Endothelial cell (in vitro differentiated cells): Measurements from ENCODE around the gene PHF10. TPM values are rescaled to one million over a fixed set of nuclear protein-coding genes. Genes with fewer than 3 reads are reported as not detected.

Source experiments
- DNase-seq: peaks from one replicate; pipeline ENCODE4 v3.0.0; 2021; ENCODE audit warnings: low spot score
- H3K27ac Mint-ChIP-seq: one replicate; pipeline ENCODE4 v1.8.0; 2021; ENCODE audit warnings: mixed read lengths, inconsistent platforms; ENCODE audit not compliant: unreplicated experiment
- H3K27me3 Mint-ChIP-seq: one replicate; pipeline ENCODE4 v1.8.0; 2021; ENCODE audit warnings: mild to moderate bottlenecking, moderate library complexity, mixed read lengths, inconsistent platforms; ENCODE audit not compliant: unreplicated experiment
- H3K36me3 Mint-ChIP-seq: one replicate; pipeline ENCODE4 v1.8.0; 2021; ENCODE audit warnings: mild to moderate bottlenecking, low read depth, mixed read lengths, inconsistent platforms; ENCODE audit not compliant: unreplicated experiment
- H3K4me1 Mint-ChIP-seq: one replicate; pipeline ENCODE4 v1.8.0; 2021; ENCODE audit warnings: mild to moderate bottlenecking, mixed read lengths, inconsistent platforms; ENCODE audit not compliant: unreplicated experiment
- H3K4me3 Mint-ChIP-seq: one replicate; pipeline ENCODE4 v1.8.0; 2021; ENCODE audit warnings: mild to moderate bottlenecking, mixed read lengths, inconsistent platforms; ENCODE audit not compliant: unreplicated experiment
- H3K9me3 Mint-ChIP-seq: one replicate; pipeline ENCODE4 v1.8.0; 2021; ENCODE audit warnings: mixed read lengths, inconsistent platforms; ENCODE audit not compliant: unreplicated experiment
- total RNA-seq: library from RNA; stranded (reverse); fragmentation: NEBNext Ultra II Directional; extraction: Animal tissue kit (Norgen Biotek cat#: 25700); gene quantifications from one replicate; pipeline ENCODE4 v1.2.1, GENCODE V29; 2021; ENCODE audit not compliant: unreplicated experiment
- TF ChIP-seq, protein P1 (sequence below): fragments of 200-600 bp; sonication (generic); IDR thresholded peaks from one replicate; pipeline ENCODE4 v1.5.0; 2021; ENCODE audit warnings: antibody characterized with exemption; ENCODE audit not compliant: unreplicated experiment

The PHF10 gene
- total RNA-seq, 1 donor from 2014 or later, result 33.6 TPM

DNA sequence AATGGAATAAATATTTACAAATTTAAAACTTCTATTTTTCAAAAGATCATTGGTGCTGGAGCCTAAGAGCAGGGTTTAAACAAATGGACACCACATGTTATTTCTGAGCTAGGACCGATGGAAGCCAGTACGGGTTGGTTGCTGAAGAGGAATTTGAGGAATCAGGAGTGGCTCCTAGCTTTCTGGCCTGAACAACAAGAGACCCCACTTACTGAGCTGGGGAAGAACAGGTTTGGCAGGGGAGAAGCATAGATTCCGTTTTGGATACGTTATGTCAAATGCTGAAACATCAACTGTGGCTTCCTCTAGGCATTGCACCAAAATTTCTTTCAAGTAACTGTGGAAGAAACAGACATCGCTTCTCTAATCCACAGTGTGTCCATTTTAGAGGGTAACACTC lies 29.2 kb downstream of the PHF10 start:
- peaks cover 34% of the 10 kb centered on the region for H3K36me3 Mint-ChIP-seq
- H3K9me3 Mint-ChIP-seq, result no peaks in the 10 kb centered on the region
- H3K4me1 Mint-ChIP-seq, result peaks cover 23% of the 10 kb centered on the region
- DNase-seq, result no peak
- peaks cover 11% of the 10 kb centered on the region for H3K27me3 Mint-ChIP-seq
- no peak overlapping the region for H3K4me3 Mint-ChIP-seq
- no peak overlapping the region for H3K27ac Mint-ChIP-seq
- TF ChIP-seq, protein P1, sequence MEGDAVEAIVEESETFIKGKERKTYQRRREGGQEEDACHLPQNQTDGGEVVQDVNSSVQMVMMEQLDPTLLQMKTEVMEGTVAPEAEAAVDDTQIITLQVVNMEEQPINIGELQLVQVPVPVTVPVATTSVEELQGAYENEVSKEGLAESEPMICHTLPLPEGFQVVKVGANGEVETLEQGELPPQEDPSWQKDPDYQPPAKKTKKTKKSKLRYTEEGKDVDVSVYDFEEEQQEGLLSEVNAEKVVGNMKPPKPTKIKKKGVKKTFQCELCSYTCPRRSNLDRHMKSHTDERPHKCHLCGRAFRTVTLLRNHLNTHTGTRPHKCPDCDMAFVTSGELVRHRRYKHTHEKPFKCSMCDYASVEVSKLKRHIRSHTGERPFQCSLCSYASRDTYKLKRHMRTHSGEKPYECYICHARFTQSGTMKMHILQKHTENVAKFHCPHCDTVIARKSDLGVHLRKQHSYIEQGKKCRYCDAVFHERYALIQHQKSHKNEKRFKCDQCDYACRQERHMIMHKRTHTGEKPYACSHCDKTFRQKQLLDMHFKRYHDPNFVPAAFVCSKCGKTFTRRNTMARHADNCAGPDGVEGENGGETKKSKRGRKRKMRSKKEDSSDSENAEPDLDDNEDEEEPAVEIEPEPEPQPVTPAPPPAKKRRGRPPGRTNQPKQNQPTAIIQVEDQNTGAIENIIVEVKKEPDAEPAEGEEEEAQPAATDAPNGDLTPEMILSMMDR, result no peak

DNA sequence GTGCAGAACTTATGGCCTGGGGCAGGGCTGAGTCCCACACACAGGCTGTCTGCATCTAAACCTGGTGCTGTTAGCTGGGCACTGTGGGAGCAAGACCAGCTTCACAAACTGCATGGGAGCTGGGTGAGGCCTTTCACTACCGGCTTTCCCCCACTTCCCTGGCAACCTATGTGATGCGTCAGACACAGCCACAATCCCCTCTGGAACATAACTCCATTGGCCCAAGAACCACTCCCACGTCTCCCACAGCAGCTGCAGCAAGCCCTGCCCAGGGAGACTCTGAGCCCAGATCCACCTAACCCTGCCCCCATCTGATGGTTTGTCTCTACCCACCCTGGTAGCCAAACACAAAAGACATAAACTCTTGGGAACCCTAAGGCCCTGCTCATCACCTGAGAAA lies 31.8 kb downstream of the PHF10 start:
- peaks cover 28% of the 10 kb centered on the region for H3K36me3 Mint-ChIP-seq
- peaks cover 2% of the 10 kb centered on the region for H3K27me3 Mint-ChIP-seq
- no peak overlapping the region for H3K4me3 Mint-ChIP-seq
- DNase-seq, result no peak
- no peaks in the 10 kb centered on the region for H3K9me3 Mint-ChIP-seq
- H3K27ac Mint-ChIP-seq, result no peak overlapping the region
- TF ChIP-seq, protein P1, result no peak
- H3K4me1 Mint-ChIP-seq, result peaks cover 3% of the 10 kb centered on the region

DNA sequence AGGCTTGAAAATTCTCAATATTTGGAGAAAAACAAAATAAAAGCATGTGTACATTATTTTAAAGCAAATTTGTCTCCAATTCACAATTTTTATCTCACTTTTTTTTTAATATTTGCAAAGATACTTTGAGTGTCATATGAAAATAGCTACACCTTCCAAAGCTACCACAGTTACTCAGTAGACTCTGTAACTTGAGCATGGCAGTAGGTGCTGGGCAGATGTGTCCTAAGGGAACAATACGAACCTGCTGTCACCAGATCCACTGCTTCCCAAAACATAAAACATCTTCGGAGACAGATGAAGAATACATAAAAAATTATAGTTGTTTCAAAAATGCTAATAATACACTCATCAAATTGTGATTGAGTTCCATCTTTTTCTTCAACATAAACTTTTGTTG lies 33.0 kb downstream of the PHF10 start:
- TF ChIP-seq, protein P1, result no peak
- DNase-seq, result no peak
- Mint-ChIP-seq H3K36me3 (peaks cover 36% of the 10 kb centered on the region), H3K4me1 (peaks cover 2% of the 10 kb centered on the region), H3K4me3 (no peak overlapping the region), H3K9me3 (no peaks in the 10 kb centered on the region), H3K27me3 (peaks cover 2% of the 10 kb centered on the region), H3K27ac (no peak overlapping the region)

DNA sequence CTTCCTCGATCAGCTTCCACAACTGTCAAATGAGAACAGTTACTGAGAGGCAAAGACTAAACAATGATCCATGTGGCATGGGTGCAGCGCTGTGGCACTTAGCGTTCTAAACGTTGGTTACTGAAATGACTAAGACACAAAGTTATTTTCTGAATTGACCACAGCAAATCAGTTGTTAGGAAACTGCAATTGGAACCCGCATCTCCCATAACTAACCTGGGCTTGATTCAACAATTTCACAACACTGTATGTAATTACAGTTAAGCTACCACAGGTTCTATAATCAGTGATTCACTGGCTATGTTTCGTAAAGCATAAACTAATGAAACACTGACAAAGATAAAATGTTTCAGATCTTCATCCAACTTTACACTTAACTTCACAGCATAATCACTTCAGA lies 35.0 kb downstream of the PHF10 start:
- TF ChIP-seq, protein P1, result no peak
- peak overlapping the region; percentile 40 for H3K4me3 Mint-ChIP-seq
- no peaks in the 10 kb centered on the region for H3K9me3 Mint-ChIP-seq
- no peak for DNase-seq
- peaks cover 2% of the 10 kb centered on the region for H3K4me1 Mint-ChIP-seq
- H3K36me3 Mint-ChIP-seq, result peaks cover 43% of the 10 kb centered on the region
- no peaks in the 10 kb centered on the region for H3K27me3 Mint-ChIP-seq
- no peak overlapping the region for H3K27ac Mint-ChIP-seq

DNA sequence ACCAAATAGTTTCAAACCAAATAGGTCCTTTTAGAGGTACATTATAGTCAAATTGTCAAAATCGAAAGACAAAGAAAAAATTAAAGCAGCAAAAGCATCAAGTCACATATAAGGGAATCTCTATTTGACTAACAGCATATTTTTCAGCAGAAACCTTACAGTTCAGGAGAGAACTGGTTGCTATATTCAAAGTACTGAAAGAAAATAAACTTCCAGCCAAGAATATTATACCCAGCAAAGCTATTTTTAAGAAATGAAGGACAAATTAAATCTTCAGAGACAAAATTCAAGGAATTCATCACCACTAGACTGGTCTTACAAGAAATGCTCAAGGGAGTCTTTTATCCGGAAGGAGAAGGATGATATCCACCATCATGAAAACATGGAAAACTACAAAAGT lies 38.4 kb downstream of the PHF10 start:
- Mint-ChIP-seq H3K36me3 (peaks cover 59% of the 10 kb centered on the region), H3K9me3 (no peaks in the 10 kb centered on the region), H3K4me3 (no peak overlapping the region), H3K4me1 (no peaks in the 10 kb centered on the region), H3K27me3 (peaks cover 2% of the 10 kb centered on the region), H3K27ac (no peak overlapping the region)
- no peak for DNase-seq
- TF ChIP-seq, protein P1, result no peak
